Measurements from ENCODE around the gene CHD1.

The CHD1 gene

DNA sequence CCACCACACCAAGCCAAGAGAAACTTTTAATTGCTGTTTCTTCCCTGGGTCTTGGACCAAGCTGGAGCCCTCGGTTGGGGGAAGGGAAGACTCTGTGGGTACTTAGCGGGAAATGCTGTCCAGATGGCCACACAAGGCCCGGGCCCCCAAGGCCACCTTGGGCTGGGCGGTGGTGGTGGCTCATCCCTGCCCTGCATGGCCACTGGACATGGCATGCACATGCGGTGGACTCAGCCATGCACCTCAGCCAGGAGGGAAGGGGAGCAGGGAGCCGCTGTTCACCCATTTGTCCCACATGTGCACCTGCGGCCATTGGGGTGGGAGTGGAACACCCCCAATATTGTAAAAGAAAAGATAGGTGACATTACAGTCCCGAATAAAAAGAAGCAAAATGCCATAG is 82.9 kb downstream of the CHD1 start:
- no peaks in the 10 kb centered on the region for H3K9me3 ChIP-seq (ENCODE audit: control insufficient read depth, low read length)
- H3K27me3 ChIP-seq (ENCODE audit: control insufficient read depth, insufficient read depth, low read length, poor library complexity, severe bottlenecking) = no peaks in the 10 kb centered on the region
- no peak overlapping the region for H3K4me3 ChIP-seq (ENCODE audit: insufficient read depth, low read depth, low read length)
- no peak overlapping the region for H3K27ac ChIP-seq (ENCODE audit: insufficient read depth, low read depth, low read length, poor library complexity, severe bottlenecking)
- H3K36me3 ChIP-seq (ENCODE audit: control insufficient read depth, insufficient read depth, low read length) = no peaks in the 10 kb centered on the region
- WGBS, 2 experiments = 95 to 96% methylated on average over 8 of the region's 8 CpGs
- no peaks in the 10 kb centered on the region for H3K4me1 ChIP-seq (ENCODE audit: control insufficient read depth, insufficient read depth, low read length)

DNA sequence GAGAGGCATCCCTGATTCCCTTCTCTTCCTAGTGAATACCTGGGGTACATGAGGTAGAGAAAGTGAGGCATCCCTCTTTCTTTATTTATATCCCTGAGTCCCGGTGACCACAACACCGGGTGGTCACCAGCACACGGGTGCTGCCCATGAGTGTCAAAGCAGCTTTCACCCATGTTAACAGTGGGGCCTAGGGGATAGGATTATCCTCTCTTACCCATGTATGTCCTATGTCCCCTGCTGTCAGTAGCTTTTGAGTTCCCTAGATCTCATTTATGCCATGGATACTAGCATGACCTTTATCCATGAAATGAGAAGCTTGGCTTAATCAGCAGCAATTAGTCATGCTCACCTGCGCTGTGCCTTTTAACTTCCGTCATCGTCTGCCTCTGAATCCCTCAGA is 83.9 kb downstream of the CHD1 start:
- 95 to 96% methylated on average over 6 of the region's 6 CpGs for WGBS, 2 experiments
- Histone ChIP-seq H3K4me3 (ENCODE audit: insufficient read depth, low read depth, low read length) (no peak overlapping the region), H3K4me1 (ENCODE audit: control insufficient read depth, insufficient read depth, low read length) (no peaks in the 10 kb centered on the region), H3K36me3 (ENCODE audit: control insufficient read depth, insufficient read depth, low read length) (no peaks in the 10 kb centered on the region), H3K9me3 (ENCODE audit: control insufficient read depth, low read length) (no peaks in the 10 kb centered on the region), H3K27me3 (ENCODE audit: control insufficient read depth, insufficient read depth, low read length, poor library complexity, severe bottlenecking) (no peaks in the 10 kb centered on the region), H3K27ac (ENCODE audit: insufficient read depth, low read depth, low read length, poor library complexity, severe bottlenecking) (no peak overlapping the region)

DNA sequence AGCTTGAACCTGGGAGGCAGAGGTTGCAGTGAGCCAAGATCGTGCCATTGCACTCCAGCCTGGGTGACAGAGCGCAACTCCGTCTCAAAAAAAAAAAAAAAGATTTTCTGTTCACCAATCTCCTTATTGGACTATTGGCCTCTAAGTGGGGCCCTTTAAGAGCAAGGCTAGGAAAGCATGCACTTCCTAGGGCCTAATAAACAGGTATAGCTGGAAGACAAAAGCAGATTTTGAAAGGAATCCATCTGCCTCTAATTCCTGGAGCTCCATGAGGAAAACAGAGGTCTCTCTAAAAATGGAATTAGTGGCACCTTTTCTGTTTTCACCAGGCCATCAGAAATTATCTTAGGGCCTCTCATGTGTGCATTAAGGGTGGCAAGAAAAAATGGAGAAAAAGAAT is 85.3 kb downstream of the CHD1 start:
- WGBS, 2 experiments = 89 to 97% methylated on average over 3 of the region's 3 CpGs
- Histone ChIP-seq H3K4me1 (ENCODE audit: control insufficient read depth, insufficient read depth, low read length) (no peaks in the 10 kb centered on the region), H3K36me3 (ENCODE audit: control insufficient read depth, insufficient read depth, low read length) (no peaks in the 10 kb centered on the region), H3K9me3 (ENCODE audit: control insufficient read depth, low read length) (no peaks in the 10 kb centered on the region), H3K27me3 (ENCODE audit: control insufficient read depth, insufficient read depth, low read length, poor library complexity, severe bottlenecking) (no peaks in the 10 kb centered on the region), H3K4me3 (ENCODE audit: insufficient read depth, low read depth, low read length) (no peak overlapping the region), H3K27ac (ENCODE audit: insufficient read depth, low read depth, low read length, poor library complexity, severe bottlenecking) (no peak overlapping the region)

DNA sequence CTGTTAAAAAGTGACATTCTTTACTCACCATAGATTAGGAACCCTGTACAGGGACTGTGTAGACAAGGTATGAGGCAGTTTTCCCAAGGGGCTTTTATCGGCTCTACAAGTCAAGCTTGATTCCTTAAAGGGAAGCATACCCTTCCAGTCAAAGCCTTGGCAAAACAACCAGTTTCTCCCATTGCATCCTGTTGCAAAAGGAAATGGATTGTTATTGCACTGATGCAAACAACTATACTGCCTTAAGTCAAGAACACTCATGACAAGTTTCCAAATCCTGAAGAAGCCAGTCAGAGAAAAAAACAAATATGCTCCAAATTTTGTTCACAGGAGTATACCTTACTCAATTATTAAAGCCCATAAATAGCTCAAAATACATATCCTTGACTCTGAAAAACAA is 87.9 kb downstream of the CHD1 start:
- Histone ChIP-seq H3K27ac (ENCODE audit: insufficient read depth, low read depth, low read length, poor library complexity, severe bottlenecking) (no peak overlapping the region), H3K4me3 (ENCODE audit: insufficient read depth, low read depth, low read length) (no peak overlapping the region), H3K27me3 (ENCODE audit: control insufficient read depth, insufficient read depth, low read length, poor library complexity, severe bottlenecking) (no peaks in the 10 kb centered on the region), H3K36me3 (ENCODE audit: control insufficient read depth, insufficient read depth, low read length) (no peaks in the 10 kb centered on the region), H3K4me1 (ENCODE audit: control insufficient read depth, insufficient read depth, low read length) (no peaks in the 10 kb centered on the region), H3K9me3 (ENCODE audit: control insufficient read depth, low read length) (no peaks in the 10 kb centered on the region)
- 92 to 96% methylated on average over 1 of the region's 1 CpG for WGBS, 2 experiments

DNA sequence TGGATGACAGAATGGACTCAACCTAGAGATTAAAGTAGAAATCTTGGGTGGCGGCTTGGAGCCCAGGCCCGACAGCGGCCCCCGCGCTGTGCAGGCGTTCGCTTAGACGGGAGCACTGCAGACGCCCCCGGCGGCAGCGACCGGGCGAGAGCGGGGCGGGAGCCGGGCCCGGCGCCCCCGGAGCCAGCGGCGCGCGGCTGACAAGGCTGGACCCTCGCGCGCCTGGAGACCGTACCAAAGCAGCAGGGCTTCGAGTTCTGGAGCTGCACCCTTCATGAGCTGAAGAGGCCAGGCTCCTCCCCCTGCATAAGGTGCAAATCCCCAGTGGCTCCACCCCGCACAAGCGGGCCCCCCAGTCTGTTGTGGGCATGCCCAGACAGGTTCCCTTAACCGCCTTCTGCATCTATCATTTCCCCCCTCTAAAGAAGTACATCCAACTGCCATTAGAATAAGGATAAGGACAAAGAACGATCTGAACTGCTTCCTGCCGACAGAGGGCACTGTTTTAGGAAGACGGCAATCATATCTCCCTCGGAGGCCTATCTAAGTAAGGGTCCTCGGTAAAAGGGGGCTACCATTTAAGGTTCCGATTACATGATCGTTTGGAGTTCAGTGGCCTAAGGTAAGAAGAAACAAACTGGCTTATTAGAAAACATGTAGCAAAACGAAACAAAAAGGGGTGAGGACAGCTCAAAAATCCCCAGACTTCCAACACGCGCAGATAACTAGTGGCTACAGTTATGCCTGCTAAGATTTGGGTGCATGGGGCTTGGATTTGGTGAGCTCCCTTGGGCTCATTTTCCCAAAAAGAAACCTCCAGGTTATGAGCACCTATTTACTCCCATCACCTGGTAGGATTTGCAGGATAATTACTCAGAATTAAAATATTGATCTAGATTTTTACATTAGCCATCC is 89.1 kb downstream of the CHD1 start:
- H3K4me3 ChIP-seq (ENCODE audit: insufficient read depth, low read depth, low read length) = no peak overlapping the region
- no peaks in the 10 kb centered on the region for H3K4me1 ChIP-seq (ENCODE audit: control insufficient read depth, insufficient read depth, low read length)
- WGBS, 2 experiments = 95 to 96% methylated on average over 42 of the region's 42 CpGs
- H3K36me3 ChIP-seq (ENCODE audit: control insufficient read depth, insufficient read depth, low read length) = no peaks in the 10 kb centered on the region
- H3K27me3 ChIP-seq (ENCODE audit: control insufficient read depth, insufficient read depth, low read length, poor library complexity, severe bottlenecking) = no peaks in the 10 kb centered on the region
- no peaks in the 10 kb centered on the region for H3K9me3 ChIP-seq (ENCODE audit: control insufficient read depth, low read length)
- no peak overlapping the region for H3K27ac ChIP-seq (ENCODE audit: insufficient read depth, low read depth, low read length, poor library complexity, severe bottlenecking)

DNA sequence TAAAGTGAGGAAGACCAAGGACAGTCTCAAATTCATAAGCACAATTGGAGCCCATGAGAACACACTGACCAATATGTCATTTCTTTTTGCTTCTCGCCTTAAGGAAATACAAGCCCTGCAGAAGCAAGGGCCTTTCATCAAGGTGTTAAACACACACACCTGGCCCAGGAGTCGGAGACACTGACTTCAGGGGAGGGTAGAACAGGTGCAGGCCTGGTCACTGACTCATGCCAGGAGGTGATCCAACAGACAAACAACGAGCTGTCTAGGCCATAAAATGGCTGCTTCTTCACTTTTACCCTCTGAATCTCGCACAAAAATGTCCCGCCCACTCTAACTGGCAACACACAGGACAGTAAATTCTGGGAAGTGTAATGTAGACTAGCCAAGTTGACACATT is 92.6 kb downstream of the CHD1 start:
- WGBS, 2 experiments = 93% methylated on average over 5 of the region's 5 CpGs
- Histone ChIP-seq H3K27me3 (ENCODE audit: control insufficient read depth, insufficient read depth, low read length, poor library complexity, severe bottlenecking) (no peaks in the 10 kb centered on the region), H3K4me3 (ENCODE audit: insufficient read depth, low read depth, low read length) (no peak overlapping the region), H3K9me3 (ENCODE audit: control insufficient read depth, low read length) (no peaks in the 10 kb centered on the region), H3K4me1 (ENCODE audit: control insufficient read depth, insufficient read depth, low read length) (no peaks in the 10 kb centered on the region), H3K36me3 (ENCODE audit: control insufficient read depth, insufficient read depth, low read length) (no peaks in the 10 kb centered on the region), H3K27ac (ENCODE audit: insufficient read depth, low read depth, low read length, poor library complexity, severe bottlenecking) (no peak overlapping the region)

DNA sequence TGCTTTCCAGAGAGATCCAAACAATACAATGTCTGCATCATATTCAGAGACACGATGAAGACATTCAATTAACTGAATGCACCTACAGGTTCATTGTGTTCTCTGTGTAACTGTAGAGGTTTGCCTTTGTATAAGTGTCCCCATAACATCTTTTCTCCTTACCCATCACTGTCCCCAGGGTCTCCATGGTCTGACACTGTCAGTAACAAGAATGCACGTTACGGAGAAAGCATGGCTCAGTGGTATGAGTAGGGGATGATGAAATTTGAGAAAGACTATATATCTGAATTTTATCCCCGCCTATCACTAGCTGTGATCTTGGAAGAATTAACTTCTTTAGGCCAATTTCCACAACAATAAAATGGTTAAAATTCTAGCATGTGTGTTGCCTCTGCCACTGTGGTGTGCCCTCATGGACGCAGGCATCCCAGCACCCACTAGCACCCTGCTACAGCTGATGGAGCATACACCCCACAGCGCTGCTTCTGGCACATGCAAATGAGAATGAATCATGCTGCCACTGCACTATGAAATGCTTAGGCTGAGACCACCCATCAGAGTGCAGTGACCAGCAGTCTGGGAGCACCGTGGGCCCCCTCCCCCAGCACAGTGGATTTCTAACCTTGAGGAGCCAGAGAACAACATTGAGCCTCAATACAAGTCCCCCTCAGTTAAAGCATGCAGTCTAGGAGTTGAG is 101.1 kb downstream of the CHD1 start:
- H3K4me1 ChIP-seq (ENCODE audit: control insufficient read depth, insufficient read depth, low read length) = no peaks in the 10 kb centered on the region
- H3K27ac ChIP-seq (ENCODE audit: insufficient read depth, low read depth, low read length, poor library complexity, severe bottlenecking) = no peak overlapping the region
- no peak overlapping the region for H3K4me3 ChIP-seq (ENCODE audit: insufficient read depth, low read depth, low read length)
- no peaks in the 10 kb centered on the region for H3K9me3 ChIP-seq (ENCODE audit: control insufficient read depth, low read length)
- no peaks in the 10 kb centered on the region for H3K36me3 ChIP-seq (ENCODE audit: control insufficient read depth, insufficient read depth, low read length)
- H3K27me3 ChIP-seq (ENCODE audit: control insufficient read depth, insufficient read depth, low read length, poor library complexity, severe bottlenecking) = no peaks in the 10 kb centered on the region
- WGBS, 2 experiments = 69 to 86% methylated on average over 5 to 7 of the region's 7 CpGs

DNA sequence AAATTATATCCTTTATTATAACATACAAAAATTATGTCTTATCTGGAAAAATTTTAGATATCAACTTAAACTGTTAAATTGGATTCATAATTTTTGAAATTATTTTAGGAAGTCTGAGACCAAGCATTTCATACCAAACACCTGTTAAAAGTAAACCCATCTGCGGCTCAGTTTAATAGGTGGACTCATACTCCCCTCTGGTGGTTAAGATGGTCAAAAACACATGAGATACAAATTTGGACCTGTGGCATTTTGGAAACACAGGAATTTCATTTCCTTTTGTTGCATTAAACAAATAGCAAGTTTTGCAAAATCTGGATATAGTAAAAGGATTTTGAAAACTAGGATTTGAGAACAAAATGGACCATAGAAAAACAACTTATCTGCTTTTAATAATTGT is 101.6 kb downstream of the CHD1 start:
- no peaks in the 10 kb centered on the region for H3K9me3 ChIP-seq (ENCODE audit: control insufficient read depth, low read length)
- no peaks in the 10 kb centered on the region for H3K27me3 ChIP-seq (ENCODE audit: control insufficient read depth, insufficient read depth, low read length, poor library complexity, severe bottlenecking)
- no peaks in the 10 kb centered on the region for H3K4me1 ChIP-seq (ENCODE audit: control insufficient read depth, insufficient read depth, low read length)
- 60% methylated on average over 1 of the region's 1 CpG for WGBS, 2 experiments
- H3K36me3 ChIP-seq (ENCODE audit: control insufficient read depth, insufficient read depth, low read length) = no peaks in the 10 kb centered on the region
- no peak overlapping the region for H3K4me3 ChIP-seq (ENCODE audit: insufficient read depth, low read depth, low read length)
- H3K27ac ChIP-seq (ENCODE audit: insufficient read depth, low read depth, low read length, poor library complexity, severe bottlenecking) = no peak overlapping the region

DNA sequence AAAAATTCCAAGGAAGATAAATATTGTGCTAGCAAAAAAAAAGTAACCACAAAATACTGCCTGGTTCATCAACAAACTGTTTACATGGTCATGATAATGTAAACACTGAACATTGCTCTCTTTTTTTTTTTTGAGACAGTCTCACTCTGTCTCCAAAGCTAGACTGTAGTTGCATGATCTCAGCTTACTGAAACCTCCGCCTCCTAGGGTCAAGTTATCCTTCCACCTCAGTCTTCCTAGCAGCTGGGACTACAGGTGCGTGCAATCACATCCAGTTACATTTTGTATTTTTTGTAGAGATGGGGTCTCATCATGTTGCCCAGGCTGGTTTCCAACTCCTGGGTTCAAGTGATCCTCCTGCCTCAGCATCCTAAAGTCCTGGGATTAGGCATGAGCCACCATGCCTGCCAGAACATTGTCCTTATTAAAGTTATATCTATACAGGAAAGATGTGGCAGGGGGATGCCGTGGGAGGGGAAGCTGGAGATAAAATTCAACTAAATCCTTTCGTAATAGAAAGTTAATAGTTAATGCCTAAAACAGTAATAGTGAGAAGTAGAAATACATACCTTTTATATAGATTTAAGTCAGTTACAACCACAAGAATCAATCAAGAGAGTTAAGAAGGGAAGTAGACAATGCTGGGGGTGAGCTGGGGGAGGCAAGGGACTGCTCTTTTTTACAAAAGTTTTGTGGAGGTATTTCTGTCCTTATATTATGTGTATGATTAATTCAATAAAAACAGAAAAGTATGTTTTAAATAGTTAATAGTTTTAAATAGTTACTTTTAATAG is 103.0 kb downstream of the CHD1 start:
- Histone ChIP-seq H3K4me1 (ENCODE audit: control insufficient read depth, insufficient read depth, low read length) (no peaks in the 10 kb centered on the region), H3K27ac (ENCODE audit: insufficient read depth, low read depth, low read length, poor library complexity, severe bottlenecking) (no peak overlapping the region)
- WGBS, 2 experiments = 88 to 90% methylated on average over 2 to 4 of the region's 4 CpGs

More for the DNA sequence above, 103.0 kb downstream of the CHD1 start:
- no peaks in the 10 kb centered on the region for H3K27me3 ChIP-seq (ENCODE audit: control insufficient read depth, insufficient read depth, low read length, poor library complexity, severe bottlenecking)
- no peak overlapping the region for H3K4me3 ChIP-seq (ENCODE audit: insufficient read depth, low read depth, low read length)
- H3K36me3 ChIP-seq (ENCODE audit: control insufficient read depth, insufficient read depth, low read length) = no peaks in the 10 kb centered on the region
- no peaks in the 10 kb centered on the region for H3K9me3 ChIP-seq (ENCODE audit: control insufficient read depth, low read length)
